GOT3 (cell line): ENCODE data around the gene USP5.

ENCODE experiments used
- DNase-seq: peaks from one replicate; lab custom pipeline; 2025; ENCODE audit warnings: mixed read lengths; lab: John Stamatoyannopoulos, UW

The USP5 gene

GRCh38 chr12:6851921-6852650 lies at the start of gene USP5:
USP5 (plus strand) TSS chr12:6852150; CDS start chr12:6852180, 30 bp downstream.
- DNase-seq: peak; percentile 97

- no peak for DNase-seq
Observed at GRCh38 chr12:6807170-6807569, 44.8 kb upstream of the USP5 start.

- DNase-seq: no peak
Observed at GRCh38 chr12:6809056-6809455, 42.9 kb upstream of the USP5 start.

GRCh38 chr12:6810758-6811157 lies 41.2 kb upstream of the USP5 start:
- no peak for DNase-seq

GRCh38 chr12:6813363-6813762 lies 38.6 kb upstream of the USP5 start:
- DNase-seq: no peak

GRCh38 chr12:6816598-6816997 lies 35.4 kb upstream of the USP5 start:
- DNase-seq: no peak

GRCh38 chr12:6817098-6817497 lies 34.9 kb upstream of the USP5 start:
- DNase-seq: no peak

- DNase-seq: no peak
Observed at GRCh38 chr12:6817662-6818157, 34.2 kb upstream of the USP5 start.

GRCh38 chr12:6818222-6818621 lies 33.7 kb upstream of the USP5 start:
- DNase-seq: no peak

- no peak for DNase-seq
Observed at GRCh38 chr12:6818645-6819044, 33.3 kb upstream of the USP5 start.

GRCh38 chr12:6819106-6820030 lies 32.6 kb upstream of the USP5 start:
- no peak for DNase-seq

GRCh38 chr12:6820166-6820565 lies 31.8 kb upstream of the USP5 start:
- no peak for DNase-seq

- no peak for DNase-seq
Observed at GRCh38 chr12:6821591-6822425, 30.1 kb upstream of the USP5 start, which contains the start of gene GPR162. GPR162 (plus strand) TSS chr12:6821821; CDS start chr12:6823899, 2,078 bp downstream.

- no peak for DNase-seq
Observed at GRCh38 chr12:6822426-6823135, 29.4 kb upstream of the USP5 start.

- no peak for DNase-seq
Observed at GRCh38 chr12:6823182-6824084, 28.5 kb upstream of the USP5 start.

- DNase-seq: no peak
Observed at GRCh38 chr12:6824085-6824775, 27.7 kb upstream of the USP5 start.

- no peak for DNase-seq
Observed at GRCh38 chr12:6824901-6825381, 27.0 kb upstream of the USP5 start.

- DNase-seq: peak; percentile 68
Observed at GRCh38 chr12:6825398-6826124, 26.4 kb upstream of the USP5 start.
